ENCODE measurements around the gene C1orf159.
"Not testable (repeated sequence)": the region's sequence is repeated elsewhere in the genome, so short reads cannot be mapped to it uniquely, and the experiment has no call there.

C1orf159 gene

GRCh38 chr1:1148569-1148968 is 32.7 kb upstream of the C1orf159 start:
- DNase-seq: no peak

- DNase-seq: no peak
These were observed 32.2 kb upstream of the C1orf159 start for GRCh38 chr1:1148061-1148460.

- DNase-seq: no peak
These were observed 30.7 kb upstream of the C1orf159 start for GRCh38 chr1:1146596-1146995.

GRCh38 chr1:1146026-1146425 is 30.1 kb upstream of the C1orf159 start:
- no peak for DNase-seq

- no peak for DNase-seq
These were observed 29.6 kb upstream of the C1orf159 start for GRCh38 chr1:1145547-1145914.

- no peak for DNase-seq
These were observed 29.1 kb upstream of the C1orf159 start for GRCh38 chr1:1144843-1145546.

GRCh38 chr1:1144122-1144842 is 28.4 kb upstream of the C1orf159 start:
- DNase-seq: no peak

- DNase-seq: no peak
These were observed 27.7 kb upstream of the C1orf159 start for GRCh38 chr1:1143636-1144035.

- no peak for DNase-seq
These were observed 27.0 kb upstream of the C1orf159 start for GRCh38 chr1:1142844-1143243.

GRCh38 chr1:1142352-1142751 is 26.5 kb upstream of the C1orf159 start:
- not testable (repeated sequence) for DNase-seq

GRCh38 chr1:1141911-1142250 is 26.0 kb upstream of the C1orf159 start:
- no peak for DNase-seq

- no peak for DNase-seq
These were observed 25.5 kb upstream of the C1orf159 start for GRCh38 chr1:1141244-1141910.

GRCh38 chr1:1140673-1141072 is 24.8 kb upstream of the C1orf159 start:
- no peak for DNase-seq

GRCh38 chr1:1137256-1138045 is 21.6 kb upstream of the C1orf159 start:
- no peak for DNase-seq

- DNase-seq: no peak
These were observed 20.8 kb upstream of the C1orf159 start for GRCh38 chr1:1136547-1137230.

- no peak for DNase-seq
These were observed 19.6 kb upstream of the C1orf159 start for GRCh38 chr1:1135339-1136136.

- DNase-seq: no peak
These were observed 18.5 kb upstream of the C1orf159 start for GRCh38 chr1:1134300-1134970.

GRCh38 chr1:1132956-1133750 is 17.3 kb upstream of the C1orf159 start:
- no peak for DNase-seq

GRCh38 chr1:1132042-1132950 is 16.4 kb upstream of the C1orf159 start:
- DNase-seq: no peak
